WTC11 (cell line): ENCODE results near the gene SLC25A26. TPM values are rescaled to one million over a fixed set of nuclear protein-coding genes. Genes with fewer than 3 reads are reported as not detected.
"Not testable (repeated sequence)": the region's sequence is repeated elsewhere in the genome, so short reads cannot be mapped to it uniquely, and the experiment has no call there.

Experiments
- ATAC-seq: fragments of 200-7000 bp; cut with Tn5 transposase; 2 replicates; pipeline ENCODE4 v1.10.0; 2021; ENCODE audit warnings: mild to moderate bottlenecking, moderate library complexity
- CTCF ChIA-PET: fragments of 300-600 bp; sonication (Branson Sonifier 250); formaldehyde crosslinking; loops from one replicate; lab custom pipeline; 2021; ENCODE audit warnings: antibody characterized with exemption; lab: Charles Lee
- POLR2A ChIA-PET: fragments of 350-600 bp; sonication (Branson Sonifier 250); formaldehyde crosslinking; loops from one replicate; lab custom pipeline; 2021; ENCODE audit warnings: antibody characterized with exemption; lab: Charles Lee
- DNase-seq: peaks from one replicate; pipeline ENCODE4 v3.0.0; 2021; ENCODE audit warnings: low spot score
- H3K27ac Mint-ChIP-seq: 2 replicates; pipeline ENCODE4 v1.8.0; 2021; ENCODE audit warnings: mixed read lengths
- H3K27me3 Mint-ChIP-seq: 2 replicates; pipeline ENCODE4 v1.8.0; 2021; ENCODE audit warnings: low read depth, mild to moderate bottlenecking, moderate library complexity, mixed read lengths
- H3K36me3 Mint-ChIP-seq: 2 replicates; pipeline ENCODE4 v1.8.0; 2021; ENCODE audit warnings: mixed read lengths
- H3K4me1 Mint-ChIP-seq: 2 replicates; pipeline ENCODE4 v1.8.0; 2022; ENCODE audit warnings: mixed read lengths
- H3K4me3 Mint-ChIP-seq: 2 replicates; pipeline ENCODE4 v1.8.0; 2021; ENCODE audit warnings: mild to moderate bottlenecking, moderate library complexity, mixed read lengths
- H3K9me3 Mint-ChIP-seq: 2 replicates; pipeline ENCODE4 v1.8.0; 2021; ENCODE audit warnings: mixed read lengths
- ATF1 ChIP-seq: sonication (generic); formaldehyde crosslinking; IDR thresholded peaks from 2 replicates; pipeline ENCODE4 v1.8.1; 2023; ENCODE audit warnings: mild to moderate bottlenecking, moderate library complexity, missing genetic modification reagents
- CREB1 ChIP-seq: sonication (generic); formaldehyde crosslinking; IDR thresholded peaks from 2 replicates; pipeline ENCODE4 v1.8.0; 2023; ENCODE audit warnings: mild to moderate bottlenecking, missing genetic modification reagents
- CREM ChIP-seq: sonication (generic); formaldehyde crosslinking; IDR thresholded peaks from 2 replicates; pipeline ENCODE4 v1.8.1; 2022; ENCODE audit warnings: mild to moderate bottlenecking, missing genetic modification reagents, moderate library complexity
- EMX1 ChIP-seq: fragments of 250-450 bp; sonication (Bioruptor Pico); IDR thresholded peaks from 2 replicates; pipeline ENCODE4 v1.8.0; 2021; ENCODE audit warnings: mild to moderate bottlenecking
- FOXP1 ChIP-seq: sonication (generic); formaldehyde crosslinking; IDR thresholded peaks from 2 replicates; pipeline ENCODE4 v1.8.0; 2022; ENCODE audit warnings: missing genetic modification reagents, mild to moderate bottlenecking, moderate library complexity, borderline replicate concordance
- GABPB1 ChIP-seq: sonication (generic); formaldehyde crosslinking; IDR thresholded peaks from 2 replicates; pipeline ENCODE4 v1.8.1; 2023; ENCODE audit warnings: mild to moderate bottlenecking, missing genetic modification reagents
- HMGA2 ChIP-seq: fragments of 250-450 bp; sonication (Bioruptor Pico); IDR thresholded peaks from 2 replicates; pipeline ENCODE4 v1.4.0; 2021; ENCODE audit warnings: mild to moderate bottlenecking, moderate library complexity
- ZNF219 ChIP-seq: sonication (generic); formaldehyde crosslinking; IDR thresholded peaks from 2 replicates; pipeline ENCODE4 v1.8.0; 2023; ENCODE audit warnings: missing genetic modification reagents, mild to moderate bottlenecking, borderline replicate concordance
- total RNA-seq: library from RNA; stranded (reverse); gene quantifications from 3 replicates; pipeline ENCODE4 v1.2.3, GENCODE V29; 2021
- TF ChIP-seq, protein P1 (sequence below): sonication (generic); formaldehyde crosslinking; IDR thresholded peaks from 2 replicates; pipeline ENCODE4 v1.8.1; 2023; ENCODE audit warnings: mild to moderate bottlenecking, missing genetic modification reagents
- TF ChIP-seq, protein P2 (sequence below): sonication (generic); formaldehyde crosslinking; IDR thresholded peaks from 2 replicates; pipeline ENCODE4 v1.8.1; 2022; ENCODE audit warnings: mild to moderate bottlenecking, missing genetic modification reagents, moderate library complexity, borderline replicate concordance
- TF ChIP-seq, protein P3 (sequence below): sonication (generic); formaldehyde crosslinking; IDR thresholded peaks from 2 replicates; pipeline ENCODE4 v1.8.1; 2022; ENCODE audit warnings: missing genetic modification reagents, borderline replicate concordance
- TF ChIP-seq, protein P4 (sequence below): fragments of 250-450 bp; sonication (Bioruptor Pico); IDR thresholded peaks from 2 replicates; pipeline ENCODE4 v1.9.0; 2021; ENCODE audit warnings: mild to moderate bottlenecking, borderline replicate concordance

SLC25A26 gene
- total RNA-seq, 1 experiment from 2014 or later, result 29.1 TPM

DNA sequence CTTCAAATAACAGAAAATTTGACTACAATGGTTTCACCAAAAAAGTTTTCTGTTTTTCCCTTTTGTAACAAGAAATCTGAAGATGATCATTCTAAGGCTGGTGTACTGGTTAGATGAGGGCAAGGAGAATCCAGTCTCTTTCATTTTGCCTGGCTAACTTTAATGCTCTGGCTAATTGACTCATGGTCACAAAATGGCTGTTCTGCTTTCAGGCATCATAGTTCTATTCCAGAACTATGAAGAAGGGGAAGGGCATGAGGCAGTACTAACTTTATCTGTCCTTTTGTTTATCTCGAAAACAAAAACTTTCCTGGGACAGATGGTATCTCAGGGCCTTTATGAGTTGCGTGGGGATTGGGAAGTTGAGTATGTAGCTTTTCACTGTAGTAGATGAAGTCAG lies 50.4 kb downstream of the SLC25A26 start:
- ATAC-seq (no peak), DNase-seq (no peak)
- no peaks in the 10 kb centered on the region for H3K27me3 Mint-ChIP-seq
- no peak overlapping the region for H3K4me3 Mint-ChIP-seq
- peaks cover 4% of the 10 kb centered on the region; the same call in 1 of the 2 replicates for H3K36me3 Mint-ChIP-seq
- CTCF ChIA-PET, result interaction anchor here (1.0 to 2.8 kb wide), 2 partner anchors 17 to 102 kb away, joined by 3 to 9 read pairs; no protein-coding TSS in a partner anchor
- H3K27ac Mint-ChIP-seq, result no peak overlapping the region
- H3K9me3 Mint-ChIP-seq, result peaks cover 3% of the 10 kb centered on the region; the same call in 1 of the 2 replicates
- POLR2A ChIA-PET, result no interaction called here
- H3K4me1 Mint-ChIP-seq, result peaks cover 7% of the 10 kb centered on the region; the same call in 1 of the 2 replicates
- TF ChIP-seq, protein P1, sequence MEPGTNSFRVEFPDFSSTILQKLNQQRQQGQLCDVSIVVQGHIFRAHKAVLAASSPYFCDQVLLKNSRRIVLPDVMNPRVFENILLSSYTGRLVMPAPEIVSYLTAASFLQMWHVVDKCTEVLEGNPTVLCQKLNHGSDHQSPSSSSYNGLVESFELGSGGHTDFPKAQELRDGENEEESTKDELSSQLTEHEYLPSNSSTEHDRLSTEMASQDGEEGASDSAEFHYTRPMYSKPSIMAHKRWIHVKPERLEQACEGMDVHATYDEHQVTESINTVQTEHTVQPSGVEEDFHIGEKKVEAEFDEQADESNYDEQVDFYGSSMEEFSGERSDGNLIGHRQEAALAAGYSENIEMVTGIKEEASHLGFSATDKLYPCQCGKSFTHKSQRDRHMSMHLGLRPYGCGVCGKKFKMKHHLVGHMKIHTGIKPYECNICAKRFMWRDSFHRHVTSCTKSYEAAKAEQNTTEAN (CRISPR knock-in tag), result no peak
- TF ChIP-seq FOXP1 (CRISPR knock-in tag) (no peak), HMGA2 (CRISPR knock-in tag) (no peak), ATF1 (CRISPR knock-in tag) (no peak), EMX1 (CRISPR knock-in tag) (no peak), GABPB1 (CRISPR knock-in tag) (no peak), CREM (no peak), ZNF219 (CRISPR knock-in tag) (no peak)
- TF ChIP-seq, protein P2, sequence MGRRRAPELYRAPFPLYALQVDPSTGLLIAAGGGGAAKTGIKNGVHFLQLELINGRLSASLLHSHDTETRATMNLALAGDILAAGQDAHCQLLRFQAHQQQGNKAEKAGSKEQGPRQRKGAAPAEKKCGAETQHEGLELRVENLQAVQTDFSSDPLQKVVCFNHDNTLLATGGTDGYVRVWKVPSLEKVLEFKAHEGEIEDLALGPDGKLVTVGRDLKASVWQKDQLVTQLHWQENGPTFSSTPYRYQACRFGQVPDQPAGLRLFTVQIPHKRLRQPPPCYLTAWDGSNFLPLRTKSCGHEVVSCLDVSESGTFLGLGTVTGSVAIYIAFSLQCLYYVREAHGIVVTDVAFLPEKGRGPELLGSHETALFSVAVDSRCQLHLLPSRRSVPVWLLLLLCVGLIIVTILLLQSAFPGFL (CRISPR knock-in tag), result no peak
- TF ChIP-seq, protein P3, sequence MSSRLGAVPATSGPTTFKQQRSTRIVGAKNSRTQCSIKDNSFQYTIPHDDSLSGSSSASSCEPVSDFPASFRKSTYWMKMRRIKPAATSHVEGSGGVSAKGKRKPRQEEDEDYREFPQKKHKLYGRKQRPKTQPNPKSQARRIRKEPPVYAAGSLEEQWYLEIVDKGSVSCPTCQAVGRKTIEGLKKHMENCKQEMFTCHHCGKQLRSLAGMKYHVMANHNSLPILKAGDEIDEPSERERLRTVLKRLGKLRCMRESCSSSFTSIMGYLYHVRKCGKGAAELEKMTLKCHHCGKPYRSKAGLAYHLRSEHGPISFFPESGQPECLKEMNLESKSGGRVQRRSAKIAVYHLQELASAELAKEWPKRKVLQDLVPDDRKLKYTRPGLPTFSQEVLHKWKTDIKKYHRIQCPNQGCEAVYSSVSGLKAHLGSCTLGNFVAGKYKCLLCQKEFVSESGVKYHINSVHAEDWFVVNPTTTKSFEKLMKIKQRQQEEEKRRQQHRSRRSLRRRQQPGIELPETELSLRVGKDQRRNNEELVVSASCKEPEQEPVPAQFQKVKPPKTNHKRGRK (CRISPR knock-in tag), result no peak
- TF ChIP-seq, protein P4, sequence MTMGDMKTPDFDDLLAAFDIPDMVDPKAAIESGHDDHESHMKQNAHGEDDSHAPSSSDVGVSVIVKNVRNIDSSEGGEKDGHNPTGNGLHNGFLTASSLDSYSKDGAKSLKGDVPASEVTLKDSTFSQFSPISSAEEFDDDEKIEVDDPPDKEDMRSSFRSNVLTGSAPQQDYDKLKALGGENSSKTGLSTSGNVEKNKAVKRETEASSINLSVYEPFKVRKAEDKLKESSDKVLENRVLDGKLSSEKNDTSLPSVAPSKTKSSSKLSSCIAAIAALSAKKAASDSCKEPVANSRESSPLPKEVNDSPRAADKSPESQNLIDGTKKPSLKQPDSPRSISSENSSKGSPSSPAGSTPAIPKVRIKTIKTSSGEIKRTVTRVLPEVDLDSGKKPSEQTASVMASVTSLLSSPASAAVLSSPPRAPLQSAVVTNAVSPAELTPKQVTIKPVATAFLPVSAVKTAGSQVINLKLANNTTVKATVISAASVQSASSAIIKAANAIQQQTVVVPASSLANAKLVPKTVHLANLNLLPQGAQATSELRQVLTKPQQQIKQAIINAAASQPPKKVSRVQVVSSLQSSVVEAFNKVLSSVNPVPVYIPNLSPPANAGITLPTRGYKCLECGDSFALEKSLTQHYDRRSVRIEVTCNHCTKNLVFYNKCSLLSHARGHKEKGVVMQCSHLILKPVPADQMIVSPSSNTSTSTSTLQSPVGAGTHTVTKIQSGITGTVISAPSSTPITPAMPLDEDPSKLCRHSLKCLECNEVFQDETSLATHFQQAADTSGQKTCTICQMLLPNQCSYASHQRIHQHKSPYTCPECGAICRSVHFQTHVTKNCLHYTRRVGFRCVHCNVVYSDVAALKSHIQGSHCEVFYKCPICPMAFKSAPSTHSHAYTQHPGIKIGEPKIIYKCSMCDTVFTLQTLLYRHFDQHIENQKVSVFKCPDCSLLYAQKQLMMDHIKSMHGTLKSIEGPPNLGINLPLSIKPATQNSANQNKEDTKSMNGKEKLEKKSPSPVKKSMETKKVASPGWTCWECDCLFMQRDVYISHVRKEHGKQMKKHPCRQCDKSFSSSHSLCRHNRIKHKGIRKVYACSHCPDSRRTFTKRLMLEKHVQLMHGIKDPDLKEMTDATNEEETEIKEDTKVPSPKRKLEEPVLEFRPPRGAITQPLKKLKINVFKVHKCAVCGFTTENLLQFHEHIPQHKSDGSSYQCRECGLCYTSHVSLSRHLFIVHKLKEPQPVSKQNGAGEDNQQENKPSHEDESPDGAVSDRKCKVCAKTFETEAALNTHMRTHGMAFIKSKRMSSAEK (CRISPR knock-in tag), result no peak

DNA sequence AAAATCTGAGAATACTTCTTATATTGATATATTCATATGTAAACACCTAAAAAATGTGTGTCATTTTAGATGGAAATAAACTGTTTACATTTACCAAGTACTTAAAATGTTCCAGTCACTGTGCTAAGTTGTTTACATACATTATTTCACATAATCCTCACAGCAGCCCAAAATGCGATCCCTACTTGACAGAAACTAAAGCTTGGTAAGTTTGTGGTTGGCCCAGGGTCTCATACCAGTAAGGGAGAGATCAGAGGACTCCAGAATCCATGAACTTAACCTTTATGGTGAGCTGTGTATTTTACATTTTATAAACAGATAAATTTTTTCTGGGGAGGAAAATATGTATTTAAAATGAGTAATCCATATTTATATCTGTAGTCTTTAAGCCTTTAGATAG lies 51.2 kb downstream of the SLC25A26 start:
- TF ChIP-seq CREB1 (CRISPR knock-in tag), result no peak
- ChIA-PET POLR2A (no interaction called here), CTCF (interaction anchor here (2.8 kb wide), 1 partner anchor 101 kb away, joined by 9 read pairs; no protein-coding TSS in a partner anchor)
- DNase-seq, result no peak
- Mint-ChIP-seq H3K27me3 (no peaks in the 10 kb centered on the region), H3K9me3 (peaks cover 3% of the 10 kb centered on the region; the same call in 1 of the 2 replicates), H3K27ac (no peak overlapping the region), H3K4me3 (no peak overlapping the region), H3K36me3 (peaks cover 4% of the 10 kb centered on the region; the same call in 1 of the 2 replicates), H3K4me1 (peaks cover 10% of the 10 kb centered on the region; the same call in 1 of the 2 replicates)
- no peak for ATAC-seq

DNA sequence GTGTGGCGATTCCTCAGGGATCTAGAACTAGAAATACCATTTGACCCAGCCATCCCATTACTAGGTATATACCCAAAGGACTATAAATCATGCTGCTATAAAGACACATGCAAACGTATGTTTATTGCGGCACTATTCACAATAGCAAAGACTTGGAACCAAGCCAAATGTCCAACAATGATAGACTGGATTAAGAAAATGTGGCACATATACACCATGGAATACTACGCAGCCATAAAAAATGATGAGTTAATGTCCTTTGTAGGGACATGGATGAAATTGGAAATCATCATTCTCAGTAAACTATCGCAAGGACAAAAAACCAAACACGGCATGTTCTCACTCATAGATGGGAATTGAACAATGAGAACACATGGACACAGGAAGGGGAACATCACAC lies 54.0 kb downstream of the SLC25A26 start:
- H3K36me3 Mint-ChIP-seq, H3K4me3 Mint-ChIP-seq, H3K27ac Mint-ChIP-seq, H3K9me3 Mint-ChIP-seq, POLR2A ChIA-PET, CTCF ChIA-PET, DNase-seq, H3K27me3 Mint-ChIP-seq, ATAC-seq: not testable (repeated sequence)
- peaks cover 12% of the 10 kb centered on the region for H3K4me1 Mint-ChIP-seq
